Keratinocyte (primary cell): ENCODE data around the gene HLA-F. TPM values are rescaled to one million over a fixed set of nuclear protein-coding genes. Genes with fewer than 3 reads are reported as not detected.

Experiments
- DNase-seq: peaks from one replicate; pipeline ENCODE4 v3.0.0-alpha.2; 2011; ENCODE audit warnings: low read depth, missing footprints, low spot score
- FAIRE-seq: peaks from 2 replicates; lab custom pipeline; 2011; peaks lifted over from hg19 to GRCh38; lab: Jason Lieb, UNC
- H2AFZ ChIP-seq: 2 replicates; pipeline ENCODE4 v1.6.0; 2012; ENCODE audit warnings: low read length, control low read depth, inconsistent platforms; ENCODE audit not compliant: control insufficient read depth
- H3K27ac ChIP-seq: 2 replicates; pipeline ENCODE4 v1.5.1; 2011; ENCODE audit warnings: low read length; ENCODE audit not compliant: control insufficient read depth, insufficient read depth
- H3K27me3 ChIP-seq: 3 replicates; pipeline ENCODE4 v1.6.0; 2011; ENCODE audit warnings: low read length; ENCODE audit not compliant: control insufficient read depth, insufficient read depth; ENCODE audit errors: extremely low read depth
- H3K36me3 ChIP-seq, 2 experiments: 2 replicates in 1 of 2; 3 replicates in 1 of 2; pipeline ENCODE4 v1.5.1; 2011; ENCODE audit warnings: low read length in 2 of 2, mild to moderate bottlenecking in 1 of 2; ENCODE audit not compliant: control insufficient read depth in 2 of 2, insufficient read depth in 2 of 2; ENCODE audit errors: extremely low read depth in 1 of 2
- H3K4me1 ChIP-seq: 3 replicates; pipeline ENCODE4 v1.5.1; 2011; ENCODE audit warnings: low read length; ENCODE audit not compliant: control insufficient read depth, insufficient read depth; ENCODE audit errors: extremely low read depth
- H3K4me2 ChIP-seq: 3 replicates; pipeline ENCODE4 v1.6.0; 2011; ENCODE audit warnings: low read depth, low read length; ENCODE audit not compliant: control insufficient read depth, insufficient read depth; ENCODE audit errors: extremely low read depth
- H3K4me3 ChIP-seq, 3 experiments: fragments of 200-600 bp in 1 of 3; sonication (generic) in 1 of 3; 2 replicates in 2 of 3; 3 replicates in 1 of 3; pipeline ENCODE4 v1.5.1; 2011 to 2016; ENCODE audit warnings: low read length in 3 of 3, mild to moderate bottlenecking in 3 of 3, control low read depth in 2 of 3, inconsistent platforms in 1 of 3, low read depth in 1 of 3, mixed read lengths in 1 of 3, mixed run types in 1 of 3, moderate library complexity in 1 of 3; ENCODE audit not compliant: control insufficient read depth in 2 of 3, insufficient read depth in 2 of 3; ENCODE audit errors: extremely low read depth in 1 of 3
- H3K79me2 ChIP-seq: 2 replicates; pipeline ENCODE4 v1.6.0; 2012; ENCODE audit warnings: low read length; ENCODE audit not compliant: control insufficient read depth, insufficient read depth
- H3K9ac ChIP-seq: 3 replicates; pipeline ENCODE4 v1.6.0; 2011; ENCODE audit warnings: low read length; ENCODE audit not compliant: control insufficient read depth, insufficient read depth; ENCODE audit errors: extremely low read depth
- H3K9me1 ChIP-seq: 3 replicates; pipeline ENCODE4 v1.6.0; 2011; ENCODE audit warnings: low read length; ENCODE audit not compliant: control insufficient read depth, insufficient read depth; ENCODE audit errors: extremely low read depth
- H3K9me3 ChIP-seq: 2 replicates; pipeline ENCODE4 v1.5.1; 2012; ENCODE audit warnings: low read depth, low read length; ENCODE audit not compliant: control insufficient read depth
- H4K20me1 ChIP-seq: 3 replicates; pipeline ENCODE4 v1.6.0; 2011; ENCODE audit warnings: low read length; ENCODE audit not compliant: control insufficient read depth, insufficient read depth; ENCODE audit errors: extremely low read depth
- EZH2 ChIP-seq: IDR thresholded peaks from one replicate; pipeline ENCODE4 v1.6.1; 2012; ENCODE audit warnings: inconsistent platforms, mild to moderate bottlenecking, low read length, moderate library complexity
- dilution Hi-C: fragments of 300-500 bp; cut with MboI; formaldehyde crosslinking; loops from one replicate; pipeline ENCODE4 v1.7.0; 2020; ENCODE audit warnings: low sequenced_read_pairs; ENCODE audit not compliant: extremely low pct_ligation_motif_present
- polyA plus RNA-seq, 5 experiments: library from polyadenylated mRNA; depleted of rRNA in 3 of 5; stranded (reverse) in 3 of 5; stranded (forward) in 1 of 5; unstranded in 1 of 5; fragments of >200 nt; gene quantifications; 1 replicate in 1 of 5; 2 replicates in 3 of 5; 3 replicates in 1 of 5; pipeline versions ENCODE4 v1.2.1 to v1.2.3, GENCODE V29; 2011 to 2012; ENCODE audit warnings: missing spikeins in 2 of 5, low read depth in 1 of 5, low replicate concordance in 1 of 5
- TF ChIP-seq, protein P1 (sequence below), 3 experiments: IDR thresholded peaks in 1 of 3; conservative IDR thresholded peaks in 1 of 3; optimal IDR thresholded peaks in 1 of 3; 2 replicates in 2 of 3; 3 replicates in 1 of 3; pipeline versions ENCODE3 to v1.5.1; 2011; ENCODE audit warnings: low read length in 3 of 3, mild to moderate bottlenecking in 3 of 3, moderate library complexity in 2 of 3, control low read depth in 1 of 3, inconsistent platforms in 1 of 3; ENCODE audit not compliant: insufficient read depth in 2 of 3; ENCODE audit errors: extremely low read depth in 1 of 3

HLA-F gene
- polyA plus RNA-seq, 1 donor (not counting 4 experiments of a cell fraction or from before 2014, with no cell fraction given) = 36.2 TPM

DNA sequence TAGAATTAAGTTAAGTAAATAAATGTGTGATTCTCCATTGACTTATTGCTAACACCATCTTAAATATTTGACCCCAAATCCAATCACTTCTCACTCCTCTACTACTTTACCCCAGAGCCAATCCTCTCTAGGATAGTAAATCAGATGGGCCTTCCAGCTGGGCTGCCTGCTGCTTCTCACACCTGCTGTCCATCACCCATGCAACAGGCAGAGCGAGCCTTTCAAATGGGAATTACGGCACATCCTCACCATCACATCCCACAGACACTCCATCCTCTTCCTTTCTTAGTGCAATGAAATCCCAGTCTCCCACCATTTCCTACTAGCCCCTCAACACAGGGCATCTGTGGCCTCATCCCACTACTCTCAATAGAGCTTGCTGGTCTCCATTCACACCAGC lies 34.0 kb downstream of the HLA-F start:
- H3K27me3 ChIP-seq = no peaks in the 10 kb centered on the region
- H3K79me2 ChIP-seq = no peaks in the 10 kb centered on the region
- H3K36me3 ChIP-seq = no peaks in the 10 kb centered on the region
- H3K4me3 ChIP-seq = no peak overlapping the region
- H3K9ac ChIP-seq = no peak overlapping the region
- H2AFZ ChIP-seq = no peak overlapping the region
- no peaks in the 10 kb centered on the region for H4K20me1 ChIP-seq
- no peak for FAIRE-seq
- H3K4me2 ChIP-seq = no peak overlapping the region
- H3K27ac ChIP-seq = no peak overlapping the region
- no peak for DNase-seq
- TF ChIP-seq EZH2 = no peak
- TF ChIP-seq, protein P1, sequence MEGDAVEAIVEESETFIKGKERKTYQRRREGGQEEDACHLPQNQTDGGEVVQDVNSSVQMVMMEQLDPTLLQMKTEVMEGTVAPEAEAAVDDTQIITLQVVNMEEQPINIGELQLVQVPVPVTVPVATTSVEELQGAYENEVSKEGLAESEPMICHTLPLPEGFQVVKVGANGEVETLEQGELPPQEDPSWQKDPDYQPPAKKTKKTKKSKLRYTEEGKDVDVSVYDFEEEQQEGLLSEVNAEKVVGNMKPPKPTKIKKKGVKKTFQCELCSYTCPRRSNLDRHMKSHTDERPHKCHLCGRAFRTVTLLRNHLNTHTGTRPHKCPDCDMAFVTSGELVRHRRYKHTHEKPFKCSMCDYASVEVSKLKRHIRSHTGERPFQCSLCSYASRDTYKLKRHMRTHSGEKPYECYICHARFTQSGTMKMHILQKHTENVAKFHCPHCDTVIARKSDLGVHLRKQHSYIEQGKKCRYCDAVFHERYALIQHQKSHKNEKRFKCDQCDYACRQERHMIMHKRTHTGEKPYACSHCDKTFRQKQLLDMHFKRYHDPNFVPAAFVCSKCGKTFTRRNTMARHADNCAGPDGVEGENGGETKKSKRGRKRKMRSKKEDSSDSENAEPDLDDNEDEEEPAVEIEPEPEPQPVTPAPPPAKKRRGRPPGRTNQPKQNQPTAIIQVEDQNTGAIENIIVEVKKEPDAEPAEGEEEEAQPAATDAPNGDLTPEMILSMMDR (optimal IDR thresholded peaks at IDR 0.05 in 1 of 3, IDR thresholded peaks at IDR 0.05 in 1 of 3, conservative IDR thresholded peaks at IDR 0.05 in 1 of 3; ENCODE audit: extremely low read depth in 1 of 3, insufficient read depth in 2 of 3, low read length in 3 of 3) = no peak
- dilution Hi-C loops = no loop called here
- no peaks in the 10 kb centered on the region for H3K9me3 ChIP-seq
- no peaks in the 10 kb centered on the region for H3K9me1 ChIP-seq
- peaks cover 6% of the 10 kb centered on the region for H3K4me1 ChIP-seq

DNA sequence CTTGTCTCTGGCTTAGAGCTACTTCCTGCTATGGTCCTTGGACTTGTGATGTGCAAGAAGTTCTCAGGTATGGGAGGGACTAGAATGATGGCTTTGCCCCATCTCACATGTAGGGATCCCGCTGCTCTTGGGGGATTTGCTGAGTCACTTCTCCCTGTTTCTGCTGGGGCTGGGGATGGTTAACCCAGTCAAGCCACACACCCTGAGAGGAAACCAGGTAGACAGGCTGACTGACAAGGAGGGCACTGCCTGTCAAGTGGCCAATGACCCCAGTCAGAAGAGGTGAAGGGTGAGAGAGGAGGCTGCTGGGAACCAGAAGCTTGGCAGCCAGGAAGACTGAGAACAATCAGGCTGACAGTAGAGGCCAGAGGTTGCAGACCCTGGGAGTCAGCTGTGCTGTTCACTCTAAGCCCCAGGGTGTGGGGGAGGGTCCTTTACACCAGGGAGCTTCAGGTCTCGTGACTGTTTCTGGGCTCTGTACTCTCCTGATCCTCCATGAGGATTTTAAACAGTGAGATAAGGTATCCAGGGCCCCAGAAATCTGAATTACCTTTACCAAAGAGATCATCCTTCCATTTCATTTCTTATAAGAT lies 34.6 kb downstream of the HLA-F start:
- Histone ChIP-seq H3K27ac (no peak overlapping the region), H3K79me2 (no peaks in the 10 kb centered on the region), H3K4me1 (peaks cover 11% of the 10 kb centered on the region), H3K9me3 (no peaks in the 10 kb centered on the region), H3K9ac (no peak overlapping the region), H3K9me1 (no peaks in the 10 kb centered on the region), H2AFZ (no peak overlapping the region), H3K36me3 (no peaks in the 10 kb centered on the region), H4K20me1 (no peaks in the 10 kb centered on the region), H3K4me2 (no peak overlapping the region), H3K27me3 (no peaks in the 10 kb centered on the region), H3K4me3 (no peak overlapping the region)
- TF ChIP-seq EZH2 = no peak
- TF ChIP-seq, protein P1 (optimal IDR thresholded peaks at IDR 0.05 in 1 of 3, IDR thresholded peaks at IDR 0.05 in 1 of 3, conservative IDR thresholded peaks at IDR 0.05 in 1 of 3; ENCODE audit: extremely low read depth in 1 of 3, insufficient read depth in 2 of 3, low read length in 3 of 3) = no peak
- DNase-seq (no peak), FAIRE-seq (no peak)
- dilution Hi-C loops = no loop called here
